ENCODE results near the gene AKT2.

Gene AKT2

GRCh38 chr19:40213882-40214570, 71.1 kb downstream of the AKT2 start:
- TF ChIP-seq RAD21 (IDR thresholded peaks at IDR 0.05; ENCODE audit: low read depth) (no peak), TEAD4 (IDR thresholded peaks at IDR 0.05) (no peak), ZBTB7A (IDR thresholded peaks at IDR 0.05; ENCODE audit: low read depth) (no peak), CEBPB (IDR thresholded peaks at IDR 0.05) (no peak)

DNA sequence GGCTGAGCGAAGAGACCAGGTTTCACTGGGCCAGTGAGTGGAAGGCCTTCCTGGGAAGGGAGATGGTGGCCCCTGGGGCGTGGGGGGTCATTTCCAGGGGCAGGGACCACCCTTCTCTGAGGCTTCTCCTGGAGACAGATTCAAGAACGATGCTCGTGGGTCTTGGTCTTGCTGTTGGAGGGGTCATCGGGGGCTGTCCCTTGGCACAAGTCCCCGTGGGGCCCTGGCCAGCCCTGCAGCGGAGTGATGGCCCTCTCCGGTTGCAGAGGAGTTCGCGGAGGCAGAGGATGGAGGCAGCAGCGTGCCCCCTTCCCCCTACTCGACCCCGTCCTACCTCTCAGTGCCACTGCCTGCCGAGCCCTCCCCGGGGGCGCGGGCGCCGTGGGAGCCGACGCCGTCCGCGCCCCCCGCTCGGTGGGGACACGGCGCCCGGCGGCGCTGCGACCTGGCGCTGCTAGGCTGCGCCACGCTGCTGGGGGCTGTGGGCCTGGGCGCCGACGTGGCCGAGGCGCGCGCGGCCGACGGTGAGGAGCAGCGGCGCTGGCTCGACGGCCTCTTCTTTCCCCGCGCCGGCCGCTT, 71.8 kb downstream of the AKT2 start:
- TF ChIP-seq, protein P1, sequence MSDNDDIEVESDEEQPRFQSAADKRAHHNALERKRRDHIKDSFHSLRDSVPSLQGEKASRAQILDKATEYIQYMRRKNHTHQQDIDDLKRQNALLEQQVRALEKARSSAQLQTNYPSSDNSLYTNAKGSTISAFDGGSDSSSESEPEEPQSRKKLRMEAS (IDR thresholded peaks at IDR 0.05) = no peak
- TF ChIP-seq TEAD4 (IDR thresholded peaks at IDR 0.05) = no peak
- no peak for TF ChIP-seq REST (IDR thresholded peaks at IDR 0.05; ENCODE audit: low read depth)
- TF ChIP-seq FOXM1 (IDR thresholded peaks at IDR 0.05; ENCODE audit: borderline replicate concordance, low read depth) = no peak
- TF ChIP-seq TAF1 (IDR thresholded peaks at IDR 0.05; ENCODE audit: low read depth) = no peak
- TF ChIP-seq RAD21 (IDR thresholded peaks at IDR 0.05; ENCODE audit: low read depth) = no peak
- no peak for TF ChIP-seq ZBTB7A (IDR thresholded peaks at IDR 0.05; ENCODE audit: low read depth)
- no peak for TF ChIP-seq CEBPB (IDR thresholded peaks at IDR 0.05)
- no peak for TF ChIP-seq EGR1 (IDR thresholded peaks at IDR 0.05)
- no peak for TF ChIP-seq TCF12 (IDR thresholded peaks at IDR 0.05; ENCODE audit: low read depth)
- TF ChIP-seq CREB1 (IDR thresholded peaks at IDR 0.05; ENCODE audit: low read depth) = no peak
- no peak for TF ChIP-seq YY1 (IDR thresholded peaks at IDR 0.05; ENCODE audit: low read depth)
- TF ChIP-seq EP300 (IDR thresholded peaks at IDR 0.05; ENCODE audit: borderline replicate concordance) = no peak
- no peak for TF ChIP-seq USF1 (IDR thresholded peaks at IDR 0.05)
- no peak for TF ChIP-seq NFIC (IDR thresholded peaks at IDR 0.05)

- TF ChIP-seq RAD21 (IDR thresholded peaks at IDR 0.05; ENCODE audit: low read depth) (no peak), USF1 (IDR thresholded peaks at IDR 0.05) (no peak), YY1 (IDR thresholded peaks at IDR 0.05; ENCODE audit: low read depth) (no peak), NFIC (IDR thresholded peaks at IDR 0.05) (no peak), TCF12 (IDR thresholded peaks at IDR 0.05; ENCODE audit: low read depth) (no peak), REST (IDR thresholded peaks at IDR 0.05; ENCODE audit: low read depth) (no peak), EP300 (IDR thresholded peaks at IDR 0.05; ENCODE audit: borderline replicate concordance) (no peak), TEAD4 (IDR thresholded peaks at IDR 0.05) (no peak), TAF1 (IDR thresholded peaks at IDR 0.05; ENCODE audit: low read depth) (no peak), CREB1 (IDR thresholded peaks at IDR 0.05; ENCODE audit: low read depth) (no peak), ZBTB7A (IDR thresholded peaks at IDR 0.05; ENCODE audit: low read depth) (no peak)
- TF ChIP-seq, protein P1 (IDR thresholded peaks at IDR 0.05) = no peak
Observed at GRCh38 chr19:40210889-40211288, 74.3 kb downstream of the AKT2 start.

DNA sequence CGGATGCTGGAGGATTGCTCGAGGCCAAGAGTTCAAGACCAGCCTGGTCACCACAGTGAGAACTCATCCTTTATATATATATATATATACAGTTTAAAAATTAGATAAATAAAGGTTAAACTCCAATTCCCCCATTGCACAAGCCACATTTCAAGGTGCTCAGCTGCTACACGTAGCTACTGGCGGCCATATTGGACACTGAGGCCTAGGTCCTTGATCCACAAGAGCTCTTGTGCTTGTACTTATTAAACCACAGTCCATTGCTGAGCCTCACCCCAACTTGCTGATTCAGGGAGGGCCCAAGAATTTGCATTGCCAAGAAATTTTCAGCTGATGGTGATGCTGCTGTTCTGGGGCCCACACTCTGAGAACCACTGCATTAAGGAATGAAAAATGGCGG, 76.5 kb downstream of the AKT2 start:
- TF ChIP-seq TEAD4 (IDR thresholded peaks at IDR 0.05) (no peak), TCF12 (IDR thresholded peaks at IDR 0.05; ENCODE audit: low read depth) (no peak), RAD21 (IDR thresholded peaks at IDR 0.05; ENCODE audit: low read depth) (no peak), NFIC (IDR thresholded peaks at IDR 0.05) (no peak), FOXM1 (IDR thresholded peaks at IDR 0.05; ENCODE audit: borderline replicate concordance, low read depth) (no peak), TAF1 (IDR thresholded peaks at IDR 0.05; ENCODE audit: low read depth) (no peak), YY1 (IDR thresholded peaks at IDR 0.05; ENCODE audit: low read depth) (no peak), EGR1 (IDR thresholded peaks at IDR 0.05) (no peak), EP300 (IDR thresholded peaks at IDR 0.05; ENCODE audit: borderline replicate concordance) (no peak), USF1 (IDR thresholded peaks at IDR 0.05) (no peak)
- TF ChIP-seq, protein P1 (IDR thresholded peaks at IDR 0.05) = no peak

DNA sequence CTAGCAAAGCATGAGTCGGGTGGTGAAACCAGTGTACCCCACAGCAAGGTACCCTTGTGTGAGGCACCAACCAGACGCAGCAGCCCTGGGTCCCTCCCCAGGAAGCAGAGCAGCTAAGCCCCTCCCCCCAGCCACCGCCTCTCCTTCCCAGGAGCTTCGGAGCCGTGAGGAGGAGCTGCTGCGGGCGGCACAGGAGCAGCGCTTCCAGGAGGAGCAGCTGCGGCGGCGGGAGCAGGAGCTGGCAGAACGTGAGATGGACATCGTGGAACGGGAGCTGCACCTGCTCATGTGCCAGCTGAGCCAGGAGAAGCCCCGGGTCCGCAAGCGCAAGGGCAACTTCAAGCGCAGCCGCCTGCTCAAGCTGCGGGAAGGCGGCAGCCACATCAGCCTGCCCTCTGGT, 79.4 kb downstream of the AKT2 start:
- no peak for TF ChIP-seq CREB1 (IDR thresholded peaks at IDR 0.05; ENCODE audit: low read depth)
- no peak for TF ChIP-seq TAF1 (IDR thresholded peaks at IDR 0.05; ENCODE audit: low read depth)
- TF ChIP-seq CEBPB (IDR thresholded peaks at IDR 0.05) = no peak
- TF ChIP-seq TCF12 (IDR thresholded peaks at IDR 0.05; ENCODE audit: low read depth) = no peak
- no peak for TF ChIP-seq USF1 (IDR thresholded peaks at IDR 0.05)
- no peak for TF ChIP-seq YY1 (IDR thresholded peaks at IDR 0.05; ENCODE audit: low read depth)
- TF ChIP-seq TEAD4 (IDR thresholded peaks at IDR 0.05) = no peak
- TF ChIP-seq REST (IDR thresholded peaks at IDR 0.05; ENCODE audit: low read depth) = no peak
- no peak for TF ChIP-seq NFIC (IDR thresholded peaks at IDR 0.05)
- TF ChIP-seq, protein P1 (IDR thresholded peaks at IDR 0.05) = no peak
- TF ChIP-seq EGR1 (IDR thresholded peaks at IDR 0.05) = no peak
- TF ChIP-seq FOXM1 (IDR thresholded peaks at IDR 0.05; ENCODE audit: borderline replicate concordance, low read depth) = no peak
- no peak for TF ChIP-seq EP300 (IDR thresholded peaks at IDR 0.05; ENCODE audit: borderline replicate concordance)
- no peak for TF ChIP-seq RAD21 (IDR thresholded peaks at IDR 0.05; ENCODE audit: low read depth)
- TF ChIP-seq ZBTB7A (IDR thresholded peaks at IDR 0.05; ENCODE audit: low read depth) = no peak

All from Ishikawa (cell line).